Bone marrow (tissue), 2 donors: Measurements from ENCODE around the gene DCUN1D3.
"Not testable (repeated sequence)": the region's sequence is repeated elsewhere in the genome, so short reads cannot be mapped to it uniquely, and the experiment has no call there.

Experiments
- DNase-seq, 2 donors: peaks; one replicate each; lab custom pipeline; 2025; lab: John Stamatoyannopoulos, UW

The DCUN1D3 gene

DNA sequence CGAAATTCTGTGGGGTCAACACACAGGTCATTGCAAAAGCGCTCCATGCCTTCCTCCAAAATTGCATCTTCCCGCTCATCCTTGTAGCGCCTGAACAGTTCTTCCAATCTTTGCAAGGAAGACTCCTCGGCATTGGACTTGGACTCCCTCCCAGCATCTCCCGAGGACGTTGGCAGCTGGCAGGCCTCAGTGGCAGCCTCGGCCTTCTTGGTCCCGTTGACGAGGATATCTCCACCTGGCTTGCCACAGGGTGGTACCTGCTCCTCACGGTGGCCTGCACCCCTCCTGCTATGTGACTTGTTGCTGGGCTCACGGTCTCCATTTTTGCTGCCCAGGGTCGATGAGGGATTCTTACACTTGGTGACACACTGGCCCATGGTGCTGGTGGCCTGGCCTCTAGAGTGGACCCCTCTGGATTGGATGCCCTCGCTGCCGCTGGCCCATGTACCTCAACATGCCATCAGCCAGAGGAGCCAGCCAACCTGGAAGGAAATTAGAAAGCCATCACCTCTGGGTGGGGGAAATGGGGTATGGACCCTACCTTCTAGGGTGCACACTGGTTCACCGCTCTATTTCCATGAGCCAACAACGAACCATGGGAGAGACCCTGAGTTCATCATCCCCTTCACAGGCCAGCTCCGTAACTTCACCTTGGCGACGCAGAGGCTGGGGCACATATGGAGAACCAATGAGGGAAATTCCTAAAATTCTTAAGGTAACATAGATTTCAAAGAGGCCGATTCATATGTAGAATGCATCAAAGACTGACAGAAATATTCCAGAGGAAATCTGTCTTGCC lies 37.8 kb downstream of the DCUN1D3 start:
- no peak for DNase-seq

DNA sequence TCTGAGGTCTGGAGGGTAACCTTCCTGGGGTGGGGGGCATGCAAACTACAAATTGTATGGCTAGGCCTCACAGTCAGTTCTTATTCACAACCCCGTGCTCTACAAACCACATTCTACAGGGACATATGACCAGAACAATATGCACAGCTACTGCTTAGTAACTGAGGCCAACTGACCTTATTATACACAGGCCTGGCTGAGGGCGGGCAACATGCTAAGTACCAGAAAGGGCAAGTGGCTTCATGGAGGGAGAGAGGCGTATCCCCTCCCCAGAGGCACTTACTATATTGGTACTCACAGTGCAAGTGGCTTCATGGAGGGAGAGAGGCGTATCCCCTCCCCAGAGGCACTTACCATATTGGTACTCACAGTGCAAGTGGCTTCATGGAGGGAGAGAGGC lies 39.2 kb downstream of the DCUN1D3 start:
- not testable (repeated sequence) for DNase-seq

DNA sequence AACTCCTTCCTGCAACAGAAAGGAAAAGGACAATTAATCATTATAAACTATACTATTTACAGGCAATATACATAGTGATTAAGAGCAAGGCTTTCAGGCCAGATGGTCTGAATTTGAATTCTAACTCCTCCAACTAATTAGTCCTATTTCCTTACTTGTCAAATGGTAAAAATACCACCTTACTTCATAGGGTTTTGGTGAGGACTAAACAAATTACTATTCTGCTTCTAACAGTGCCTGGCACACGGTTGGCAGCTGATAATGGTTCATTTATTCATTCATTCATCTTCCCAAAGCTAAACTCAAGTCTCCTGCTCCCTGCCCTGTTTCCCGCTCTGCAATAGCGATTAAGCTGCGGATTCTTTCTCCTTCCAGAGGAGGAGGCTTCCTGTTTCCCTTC lies 39.8 kb downstream of the DCUN1D3 start:
- no peak for DNase-seq

DNA sequence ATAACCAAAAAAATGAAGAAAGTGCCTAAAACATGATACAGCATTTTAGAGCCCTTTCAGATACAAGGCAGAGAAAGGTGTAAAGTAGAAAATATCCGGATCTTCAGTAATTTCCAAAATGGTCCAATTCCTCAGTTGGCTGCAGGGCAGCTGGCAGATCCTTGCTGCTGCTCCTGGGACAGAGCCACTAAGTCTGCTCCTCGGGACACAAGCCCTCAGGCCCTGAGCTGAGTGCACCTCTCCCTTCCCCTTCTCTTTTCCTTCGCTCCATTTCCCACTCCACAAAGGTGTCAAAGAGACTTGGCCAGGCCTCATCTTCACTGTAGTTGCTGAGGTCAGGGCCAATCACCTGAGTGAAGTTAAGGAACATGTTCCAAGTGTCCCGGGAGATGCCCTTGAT lies 40.5 kb downstream of the DCUN1D3 start:
- no peak for DNase-seq

DNA sequence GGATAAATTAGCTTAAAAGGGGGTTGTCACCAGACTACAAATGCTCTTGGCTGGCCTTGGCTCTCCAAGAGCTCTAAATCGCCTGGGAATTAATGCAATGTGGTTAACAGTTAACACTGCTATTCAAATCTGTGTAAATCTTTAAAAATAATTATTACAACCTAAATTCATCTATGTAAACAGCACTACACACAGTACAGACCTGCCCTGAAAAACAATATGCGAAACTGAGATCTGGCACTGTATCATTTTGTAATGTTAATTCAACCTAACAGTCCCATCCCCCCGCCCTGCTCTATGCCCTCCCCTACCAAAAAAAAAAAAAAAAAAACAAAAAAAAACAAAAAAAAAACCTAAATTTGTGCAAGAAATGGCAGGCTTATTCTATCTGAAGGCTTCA lies 40.9 kb downstream of the DCUN1D3 start:
- no peak for DNase-seq

DNA sequence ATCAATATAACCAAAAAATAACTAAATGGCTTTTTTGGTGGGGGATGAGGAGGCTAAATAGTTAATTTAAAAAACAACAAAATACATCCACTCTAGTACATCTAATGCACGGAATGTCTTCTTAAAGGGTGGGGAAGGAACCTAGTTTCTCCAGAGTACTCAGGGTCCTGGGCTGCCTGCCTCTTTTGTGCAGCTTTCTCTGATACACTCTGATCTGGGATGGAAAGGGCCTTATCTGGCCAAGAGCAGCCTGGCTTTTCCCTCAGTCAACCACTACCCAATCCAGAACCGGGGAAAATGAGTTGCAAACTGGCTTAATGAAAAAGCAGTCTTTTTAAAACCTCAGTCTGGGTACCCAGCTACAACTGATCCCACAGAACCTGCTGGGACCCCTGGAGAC lies 42.9 kb downstream of the DCUN1D3 start:
- DNase-seq = no peak

DNA sequence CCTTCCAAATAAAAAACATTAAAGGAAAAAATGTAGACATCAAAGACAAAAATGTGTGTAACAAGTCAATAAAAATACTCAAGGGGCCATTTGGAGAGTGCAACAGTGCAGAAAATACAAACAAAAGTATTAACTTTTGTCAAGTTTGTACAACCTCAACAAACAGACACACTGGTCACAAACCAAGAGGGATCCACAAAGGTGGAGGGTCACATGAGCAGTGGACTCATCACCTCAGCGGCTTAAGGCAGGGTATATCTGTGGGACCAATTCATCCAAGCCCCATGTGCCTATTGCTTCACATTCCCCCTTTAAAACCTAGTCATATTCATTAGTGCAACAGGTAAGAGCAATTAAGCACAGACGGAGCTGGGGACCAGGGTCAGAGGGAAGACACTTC lies 45.2 kb downstream of the DCUN1D3 start:
- no peak for DNase-seq

DNA sequence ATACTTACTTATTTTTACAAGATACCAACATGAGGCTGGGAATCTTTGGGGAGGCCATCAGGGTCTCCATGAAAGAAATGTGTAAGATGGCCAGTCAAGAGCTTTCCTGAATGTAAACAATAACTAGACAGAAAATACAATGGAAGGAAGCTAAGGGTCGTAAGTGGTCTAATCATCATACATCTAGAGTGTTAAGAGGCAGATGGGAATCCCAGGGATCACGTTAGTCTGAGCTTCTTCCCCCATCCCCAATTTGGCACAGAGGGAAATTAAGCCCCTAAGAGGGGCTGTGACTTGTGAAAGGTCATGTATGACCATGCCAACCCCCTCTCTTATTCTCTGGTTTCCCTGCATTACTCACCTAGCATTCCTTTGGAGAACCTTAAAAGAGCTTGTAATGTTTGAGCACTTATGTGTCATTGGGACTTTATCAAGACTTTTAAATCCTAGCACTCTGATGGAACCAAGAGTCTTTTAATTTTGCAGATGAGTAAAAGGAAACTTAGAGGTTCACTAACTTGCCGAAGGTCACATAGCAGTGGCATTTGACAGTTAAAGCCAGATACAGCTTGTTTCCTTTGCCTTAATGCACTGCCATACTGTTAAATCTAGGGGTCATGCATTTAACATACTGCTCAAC lies 46.1 kb downstream of the DCUN1D3 start:
- DNase-seq = no peak

DNA sequence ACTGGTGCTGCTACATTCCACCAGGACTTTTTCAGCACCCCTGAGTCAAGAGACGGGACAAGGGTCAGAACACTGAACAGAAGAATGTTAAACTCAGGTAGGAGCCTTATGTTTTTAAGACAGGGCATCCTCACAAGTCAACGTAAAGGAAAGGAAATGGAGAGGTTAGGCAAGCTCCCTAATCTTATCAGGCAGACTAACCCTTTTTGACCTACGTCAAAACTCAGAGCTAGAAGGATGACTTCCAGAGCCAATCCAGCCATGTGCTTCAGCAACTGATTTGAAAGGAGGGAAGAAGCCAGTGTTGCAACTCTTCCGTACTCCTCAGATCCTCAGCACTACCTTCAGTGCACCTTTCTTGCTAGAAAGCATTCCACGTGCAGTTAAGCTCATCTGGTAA lies 47.0 kb downstream of the DCUN1D3 start:
- no peak for DNase-seq

DNA sequence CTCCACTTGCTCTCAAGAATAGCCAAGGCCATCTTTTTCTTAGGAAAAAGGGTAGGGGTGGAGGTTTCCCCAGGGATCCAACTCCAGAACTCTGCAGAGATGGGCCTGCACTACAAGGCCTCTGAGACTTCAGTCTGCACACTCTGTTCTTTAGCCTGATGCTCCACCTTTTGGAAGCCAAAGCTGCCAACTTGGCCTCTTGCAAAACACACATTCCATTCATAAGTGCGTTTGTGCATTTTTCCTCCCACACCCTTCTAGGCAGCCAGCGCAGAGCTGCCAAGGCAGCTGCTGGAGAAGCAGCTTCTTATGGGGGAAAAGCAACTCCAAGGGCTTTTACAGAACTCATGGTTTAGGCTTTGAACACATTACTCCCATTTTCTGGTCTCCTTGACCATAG lies 48.6 kb downstream of the DCUN1D3 start:
- no peak for DNase-seq

DNA sequence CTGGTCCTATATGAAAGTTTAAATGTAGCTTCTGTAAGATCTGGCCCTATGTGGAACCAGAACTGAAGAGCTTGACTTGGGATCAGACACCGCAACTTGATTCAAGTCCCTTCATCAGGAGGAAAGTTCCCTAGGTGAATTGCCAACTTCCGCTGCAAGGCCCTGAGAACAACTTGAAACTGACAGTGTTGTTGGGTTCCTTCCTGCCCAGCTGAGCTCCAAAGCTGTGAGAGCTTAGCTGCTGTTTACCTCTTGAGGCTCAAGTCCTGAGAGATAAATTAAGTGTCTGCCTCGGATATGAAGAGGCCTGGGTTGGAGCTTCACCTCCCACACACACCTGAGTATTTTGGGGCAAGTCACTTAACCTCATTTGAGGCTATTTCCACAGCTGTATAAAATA lies 49.2 kb downstream of the DCUN1D3 start:
- no peak for DNase-seq

DNA sequence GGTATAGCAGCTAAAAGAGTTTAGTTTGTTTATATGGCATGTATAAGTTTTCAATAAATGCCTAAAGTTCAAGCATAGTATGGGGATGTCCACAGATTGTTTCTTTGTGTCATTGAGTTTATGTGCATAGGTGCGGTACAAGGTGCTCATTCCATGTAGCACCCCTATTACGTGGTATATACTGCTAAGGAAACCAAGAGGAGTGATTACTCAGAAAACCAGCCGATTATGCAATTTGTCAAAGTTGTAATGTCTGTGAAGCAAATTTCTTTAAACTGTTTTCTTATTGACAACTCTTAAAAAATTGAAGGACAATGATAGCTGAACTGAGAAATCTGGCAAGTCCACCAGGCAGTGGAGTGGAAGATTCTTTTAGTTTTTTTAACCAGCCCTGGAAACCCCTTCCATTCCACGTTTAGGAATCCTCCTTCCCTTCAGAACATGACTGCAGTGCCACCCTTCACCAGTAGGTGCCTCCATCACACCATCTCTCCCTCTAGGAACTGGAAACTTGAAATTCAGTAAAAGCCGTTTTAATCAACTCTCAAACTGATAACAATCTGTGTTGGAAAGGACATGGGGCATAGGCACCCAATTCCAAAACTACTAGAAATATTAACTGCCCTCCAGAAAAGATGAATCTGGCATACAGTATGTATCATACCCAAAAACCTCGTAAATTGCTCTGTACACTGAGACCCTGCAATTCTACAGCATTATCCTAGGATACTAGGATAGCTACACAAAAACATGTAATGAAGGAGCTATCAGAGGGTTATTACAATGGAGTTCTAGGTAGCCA lies 50.4 kb downstream of the DCUN1D3 start:
- peak; percentile 21 to 54 for DNase-seq

DNA sequence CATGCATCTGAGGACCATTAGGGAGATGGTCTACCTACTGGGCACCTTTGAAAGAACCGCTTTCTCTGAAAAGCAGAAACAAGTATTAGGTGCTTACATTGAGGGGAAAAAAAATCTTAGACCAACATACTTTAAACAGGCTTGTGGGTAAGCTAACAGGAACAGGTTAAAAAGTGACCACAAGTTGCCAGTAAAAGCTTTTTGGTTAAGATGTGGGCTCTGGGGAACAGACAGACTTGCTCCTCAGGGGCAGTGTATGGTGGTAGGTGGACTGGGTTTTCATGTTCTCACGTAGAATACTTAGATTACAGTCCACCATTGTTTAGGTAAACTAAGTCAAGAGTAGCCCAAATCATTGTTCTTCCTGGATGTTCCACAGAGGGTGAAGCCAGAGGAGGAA lies 52.6 kb downstream of the DCUN1D3 start:
- DNase-seq = no peak

DNA sequence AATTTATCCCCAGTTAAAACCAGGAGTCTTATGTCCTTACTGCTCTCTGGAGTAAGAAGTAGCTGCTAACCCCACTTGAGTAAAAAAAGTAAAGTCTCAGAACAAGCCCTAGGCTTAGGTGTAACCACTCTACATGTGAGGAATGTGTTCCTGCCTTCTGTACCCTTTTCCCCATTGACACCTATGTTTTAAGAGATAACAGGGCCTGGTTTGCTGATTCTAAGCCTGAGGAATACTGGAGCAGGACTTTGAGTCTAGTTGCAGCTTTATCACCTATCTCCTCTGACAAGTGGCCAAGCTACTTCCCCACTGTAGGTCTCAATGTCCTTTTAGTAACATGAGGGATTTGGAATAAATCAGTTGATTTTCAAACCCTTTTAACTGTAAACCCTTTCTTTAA lies 53.6 kb downstream of the DCUN1D3 start:
- DNase-seq = no peak

DNA sequence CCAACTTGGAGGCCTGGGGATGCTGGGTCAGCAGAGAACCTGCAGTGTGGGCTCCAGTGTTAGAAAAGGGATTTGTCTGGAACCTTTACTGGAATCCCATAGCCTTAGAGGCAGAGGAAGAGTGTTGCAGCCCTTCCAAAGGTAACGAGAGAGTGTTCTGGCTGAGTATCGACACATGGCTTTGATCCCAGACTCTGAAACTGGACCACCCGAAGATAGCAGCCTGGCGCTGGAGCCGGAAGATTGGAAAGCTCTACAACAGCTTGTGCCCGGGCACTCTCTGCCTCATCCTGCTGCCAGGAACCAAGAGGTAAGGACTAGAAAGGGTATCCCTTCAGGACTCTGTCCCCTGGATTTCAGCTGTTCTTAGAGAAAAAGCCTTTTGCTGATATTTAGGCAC lies 54.1 kb downstream of the DCUN1D3 start:
- DNase-seq = no peak

DNA sequence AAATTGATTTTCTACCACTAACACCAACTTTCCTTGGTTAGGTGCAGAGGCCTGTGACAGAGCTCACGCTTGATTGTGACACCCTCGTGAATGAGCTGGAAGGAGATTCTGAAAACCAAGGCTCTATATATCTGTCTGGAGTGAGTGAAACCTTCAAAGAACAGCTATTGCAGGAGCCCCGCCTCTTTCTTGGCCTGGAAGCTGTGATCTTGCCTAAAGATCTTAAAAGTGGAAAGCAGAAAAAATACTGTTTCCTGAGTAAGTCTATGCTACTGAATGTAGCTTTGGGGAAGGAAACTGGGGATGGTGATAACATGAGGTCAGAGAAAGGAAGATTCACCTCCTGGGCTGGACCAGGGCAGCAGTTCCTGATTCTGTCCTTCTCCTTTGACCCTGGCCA lies 55.6 kb downstream of the DCUN1D3 start:
- DNase-seq = peak in 1 of 2 donors; percentile 65

DNA sequence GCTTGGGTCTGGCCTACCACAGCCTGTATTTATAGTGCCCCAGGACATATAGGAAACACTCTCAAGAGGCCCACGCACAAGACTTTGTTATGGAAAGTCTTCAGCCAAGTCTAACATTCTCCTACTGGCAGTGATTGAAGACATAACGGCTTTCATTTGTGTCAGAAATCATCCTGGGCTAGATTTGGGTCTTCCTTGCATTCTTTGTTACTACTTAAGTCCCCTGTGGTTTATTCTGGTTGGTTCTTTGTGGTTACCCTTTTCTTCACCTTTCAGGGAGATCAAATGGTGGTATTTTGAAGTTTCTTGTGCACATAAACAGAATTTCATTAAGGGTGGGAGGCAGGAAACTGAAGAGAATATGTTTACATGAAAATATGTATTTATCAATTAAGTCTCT lies 56.1 kb downstream of the DCUN1D3 start:
- no peak for DNase-seq

DNA sequence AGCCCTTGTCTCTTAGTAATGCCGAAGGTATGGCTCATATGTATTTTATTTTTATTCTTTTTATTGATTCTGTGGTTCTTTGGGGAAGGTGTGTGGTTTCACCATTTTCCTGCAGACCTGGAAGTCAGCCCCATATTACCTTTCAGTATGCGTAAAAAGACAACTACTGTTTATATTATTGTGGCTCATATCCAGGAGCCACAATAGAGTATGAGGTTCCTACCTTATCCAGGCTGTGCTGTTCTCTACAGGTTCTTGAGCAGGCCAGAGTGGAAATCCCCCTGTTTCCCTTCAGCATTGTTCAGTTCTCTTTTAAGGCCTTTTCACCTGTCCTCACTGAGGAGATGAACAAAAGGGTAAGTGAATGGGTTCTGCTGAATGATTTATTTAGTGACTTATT lies 60.7 kb downstream of the DCUN1D3 start:
- DNase-seq = no peak

DNA sequence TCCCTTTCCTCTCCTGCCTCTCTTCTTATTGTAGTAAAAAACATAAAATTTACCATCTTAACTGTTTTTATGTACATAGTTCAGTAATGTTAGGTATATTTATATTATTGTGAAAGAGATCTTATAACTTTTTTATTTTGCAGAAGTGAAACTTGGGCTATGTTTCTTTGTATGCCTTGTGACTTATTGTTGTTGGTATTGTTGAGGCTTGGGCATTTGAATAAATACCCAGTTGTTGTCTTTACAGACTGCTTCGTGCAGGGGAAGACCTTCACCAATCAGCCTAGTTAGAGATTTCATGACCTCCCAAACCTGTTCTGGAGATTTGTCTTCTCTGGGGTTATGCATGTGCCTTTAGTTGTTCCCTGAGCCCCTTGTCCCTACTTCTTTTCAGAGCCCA lies 61.9 kb downstream of the DCUN1D3 start:
- DNase-seq = no peak

DNA sequence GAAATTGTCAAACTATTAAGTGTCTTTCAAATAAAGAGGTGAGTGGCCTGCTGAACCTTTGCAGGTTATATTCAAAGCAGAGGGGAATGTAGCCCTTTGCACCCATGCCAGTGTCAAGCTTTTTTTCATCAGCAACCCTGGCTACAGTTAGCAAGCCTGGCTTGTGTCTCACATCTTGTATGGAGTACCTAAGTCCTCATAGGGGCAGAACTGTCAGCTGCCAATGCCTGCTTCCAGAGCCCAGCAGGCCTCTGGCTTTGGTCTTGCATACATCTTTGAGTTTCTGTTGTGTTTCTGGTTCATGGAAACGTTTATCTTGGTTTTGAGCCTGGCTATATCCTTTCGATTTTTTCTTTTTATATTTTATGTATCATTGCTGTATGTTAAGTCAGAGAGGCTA lies 67.1 kb downstream of the DCUN1D3 start:
- DNase-seq = no peak

DNA sequence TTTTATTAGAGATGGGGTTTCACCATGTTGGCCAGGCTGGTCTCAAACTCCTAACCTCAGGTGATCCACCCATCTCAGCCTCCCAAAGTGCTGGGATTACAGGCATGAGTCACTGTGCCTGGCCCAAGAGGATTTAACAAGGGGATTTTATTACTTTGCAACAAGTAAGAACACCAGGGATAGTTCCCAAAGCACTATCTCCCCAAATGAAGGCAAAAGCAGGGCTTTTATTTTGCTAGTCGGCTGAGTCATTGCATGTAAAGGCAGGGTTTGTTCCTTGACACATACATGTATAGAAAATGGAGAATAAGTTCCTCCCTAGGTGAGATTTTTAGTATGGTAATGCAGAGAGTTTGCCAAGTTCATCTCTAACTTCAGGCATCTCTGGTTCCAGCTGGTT lies 69.8 kb downstream of the DCUN1D3 start:
- no peak for DNase-seq

DNA sequence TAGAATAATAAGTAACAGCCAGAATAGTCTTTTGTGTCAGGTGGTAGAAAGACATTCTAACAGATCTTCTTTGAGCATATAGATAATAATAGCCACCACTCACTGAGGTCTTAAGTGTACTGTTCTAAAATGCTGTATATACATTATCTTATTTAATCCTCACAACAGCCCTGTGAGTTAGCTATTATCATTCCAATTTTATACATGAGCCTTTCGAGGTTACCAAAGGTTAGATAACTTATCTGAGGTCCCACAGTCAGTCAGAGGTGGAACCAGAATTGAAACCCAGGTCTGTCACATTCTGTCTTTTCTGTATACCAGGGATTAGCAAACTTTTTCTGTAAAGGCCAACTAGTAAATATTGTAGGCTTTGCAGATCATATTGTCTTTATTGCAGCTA lies 70.6 kb downstream of the DCUN1D3 start:
- DNase-seq = no peak

DNA sequence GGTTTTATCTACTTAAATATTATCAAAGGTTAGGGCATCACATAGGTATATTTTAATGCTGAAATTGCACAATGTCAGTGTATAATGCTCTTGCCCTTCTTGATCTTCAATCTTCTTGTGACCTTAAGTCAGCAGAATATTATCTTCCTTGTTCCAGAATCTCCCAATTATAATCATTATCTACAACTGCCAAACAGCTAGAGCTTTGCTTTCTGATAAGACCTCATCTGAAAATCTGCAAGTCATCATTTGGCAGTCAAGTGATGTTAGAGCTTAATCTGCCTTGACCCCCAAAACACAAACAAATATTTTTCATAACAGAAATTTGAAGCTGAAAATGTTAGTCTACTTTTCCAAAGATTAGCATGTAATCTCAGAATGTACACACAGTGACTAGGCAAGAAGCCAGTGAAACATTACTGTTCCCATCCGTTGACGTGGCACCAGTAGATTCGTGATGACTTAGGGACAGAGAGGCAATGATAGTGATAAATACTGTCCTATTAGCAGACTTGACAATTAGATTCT lies 74.1 kb downstream of the DCUN1D3 start:
- no peak for DNase-seq
